C4-2B (cell line): ENCODE results near the gene TENT5A.

Experiments
- H3K27ac ChIP-seq: fragments of 450-650 bp; 2 replicates; pipeline ENCODE4 v1.5.1; 2017
- ZFX ChIP-seq: fragments of 450-650 bp; IDR thresholded peaks from 2 replicates; pipeline ENCODE4 v1.6.1; 2017
- TF ChIP-seq, protein P1 (sequence below): fragments of 450-650 bp; conservative IDR thresholded peaks from 2 replicates; pipeline ENCODE4 v1.5.1; 2017; ENCODE audit warnings: mild to moderate bottlenecking

Gene TENT5A

DNA sequence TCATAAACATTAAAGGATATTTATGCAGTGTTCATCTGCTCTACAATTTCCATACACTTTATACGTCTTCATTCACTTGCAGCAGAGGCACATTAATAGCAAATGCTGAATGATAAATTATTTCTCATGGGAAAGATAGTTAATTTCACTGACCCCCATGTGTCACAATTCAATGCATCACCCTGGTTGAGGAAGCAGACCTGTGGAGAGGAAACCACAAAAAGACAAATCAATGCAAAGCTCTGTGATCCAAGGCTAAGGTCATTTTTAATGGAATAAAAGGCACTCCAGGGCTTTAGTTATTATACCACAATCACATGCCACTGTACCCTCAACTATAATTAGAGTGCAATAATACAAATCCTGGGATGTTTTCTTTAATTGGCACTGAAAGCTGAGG is 40.3 kb upstream of the TENT5A start:
- no peak overlapping the region for H3K27ac ChIP-seq
- TF ChIP-seq, protein P1, sequence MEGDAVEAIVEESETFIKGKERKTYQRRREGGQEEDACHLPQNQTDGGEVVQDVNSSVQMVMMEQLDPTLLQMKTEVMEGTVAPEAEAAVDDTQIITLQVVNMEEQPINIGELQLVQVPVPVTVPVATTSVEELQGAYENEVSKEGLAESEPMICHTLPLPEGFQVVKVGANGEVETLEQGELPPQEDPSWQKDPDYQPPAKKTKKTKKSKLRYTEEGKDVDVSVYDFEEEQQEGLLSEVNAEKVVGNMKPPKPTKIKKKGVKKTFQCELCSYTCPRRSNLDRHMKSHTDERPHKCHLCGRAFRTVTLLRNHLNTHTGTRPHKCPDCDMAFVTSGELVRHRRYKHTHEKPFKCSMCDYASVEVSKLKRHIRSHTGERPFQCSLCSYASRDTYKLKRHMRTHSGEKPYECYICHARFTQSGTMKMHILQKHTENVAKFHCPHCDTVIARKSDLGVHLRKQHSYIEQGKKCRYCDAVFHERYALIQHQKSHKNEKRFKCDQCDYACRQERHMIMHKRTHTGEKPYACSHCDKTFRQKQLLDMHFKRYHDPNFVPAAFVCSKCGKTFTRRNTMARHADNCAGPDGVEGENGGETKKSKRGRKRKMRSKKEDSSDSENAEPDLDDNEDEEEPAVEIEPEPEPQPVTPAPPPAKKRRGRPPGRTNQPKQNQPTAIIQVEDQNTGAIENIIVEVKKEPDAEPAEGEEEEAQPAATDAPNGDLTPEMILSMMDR, result no peak
- no peak for TF ChIP-seq ZFX

- no peak for TF ChIP-seq ZFX
- TF ChIP-seq, protein P1, result no peak
- H3K27ac ChIP-seq, result no peak overlapping the region
Measured at GRCh38 chr6:81791756-81792155, 39.3 kb upstream of the TENT5A start.

- TF ChIP-seq, protein P1, result no peak
- no peak for TF ChIP-seq ZFX
Measured at GRCh38 chr6:81790034-81790433, 37.6 kb upstream of the TENT5A start.

DNA sequence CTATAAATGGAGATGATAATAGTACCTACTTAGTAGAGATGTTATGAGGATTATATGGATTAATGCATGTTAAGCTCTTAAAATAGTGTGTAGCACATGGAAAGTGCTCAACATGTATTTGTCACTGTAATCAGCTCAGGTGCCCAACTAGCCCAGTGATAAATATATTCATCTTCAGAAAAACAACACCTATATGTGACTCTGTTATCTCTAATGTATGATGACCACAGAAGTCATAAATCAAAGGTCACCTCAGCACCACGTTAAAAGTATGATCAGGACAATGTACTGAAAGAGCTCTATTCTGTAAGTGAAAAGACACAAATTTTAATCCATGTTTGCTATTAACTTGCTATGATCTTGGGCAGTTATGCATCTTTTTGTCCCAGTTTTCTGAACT is 36.8 kb upstream of the TENT5A start:
- no peak overlapping the region for H3K27ac ChIP-seq
- no peak for TF ChIP-seq ZFX
- TF ChIP-seq, protein P1, result no peak

More at GRCh38 chr6:81790034-81790433, 37.6 kb upstream of the TENT5A start:
- no peak overlapping the region for H3K27ac ChIP-seq

DNA sequence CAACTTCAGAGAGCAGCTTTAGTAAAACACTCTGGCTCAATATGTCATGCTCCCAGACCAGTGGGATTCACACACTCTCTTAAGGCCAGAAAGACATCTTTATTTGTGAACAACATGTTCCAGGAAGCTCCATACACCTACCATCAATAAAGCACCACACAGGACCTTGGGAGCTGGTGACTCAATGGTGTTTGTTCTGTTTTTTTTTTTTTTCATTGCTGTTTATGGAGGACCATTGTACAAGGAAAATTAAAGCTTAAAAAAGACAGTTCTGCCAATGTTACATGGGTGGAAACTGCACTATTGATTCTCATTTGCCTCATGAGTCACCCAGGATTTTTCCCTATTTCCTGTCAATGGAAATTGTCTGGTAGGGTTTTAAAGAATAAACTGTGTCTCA is 36.3 kb upstream of the TENT5A start:
- no peak for TF ChIP-seq ZFX
- TF ChIP-seq, protein P1, result no peak
- H3K27ac ChIP-seq, result no peak overlapping the region

- H3K27ac ChIP-seq, result no peak overlapping the region
- TF ChIP-seq, protein P1, result no peak
- TF ChIP-seq ZFX, result no peak
Measured at GRCh38 chr6:81787313-81788068, 35.0 kb upstream of the TENT5A start.

DNA sequence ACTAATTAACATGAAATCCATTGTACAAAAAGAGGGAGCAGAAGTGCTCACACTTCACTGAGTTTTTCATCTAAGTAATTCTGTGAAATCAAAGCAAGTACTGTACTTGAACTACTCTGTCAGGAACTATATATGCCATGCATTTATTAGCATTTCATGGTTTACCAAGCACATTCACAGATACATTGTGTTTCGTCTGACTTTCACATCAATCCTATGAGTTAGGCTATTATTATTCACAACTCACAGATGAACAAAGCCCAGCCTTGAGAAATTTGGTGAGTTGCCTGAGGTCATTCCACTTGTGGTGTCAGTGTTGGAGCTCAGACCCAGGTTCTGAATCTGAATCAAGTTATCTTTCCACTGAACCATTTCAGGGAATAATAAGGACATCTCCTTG is 33.7 kb upstream of the TENT5A start:
- no peak overlapping the region for H3K27ac ChIP-seq

More for the DNA sequence above, 33.7 kb upstream of the TENT5A start:
- TF ChIP-seq, protein P1, result no peak
- TF ChIP-seq ZFX, result no peak
